Ovary (tissue), 10 donors: ENCODE results near the gene TMX2. TPM values are rescaled to one million over a fixed set of nuclear protein-coding genes. Genes with fewer than 3 reads are reported as not detected.
A peak's percentile ranks its signal among the peaks of the same experiment; 100 is the strongest.

ENCODE experiments used
- DNase-seq, 5 donors: peaks; one replicate each; pipeline ENCODE4 v3.0.0-alpha.2; 2019 to 2020
- H3K27ac ChIP-seq, 2 donors: fragments of 200-600 bp; one replicate each; pipeline versions ENCODE4 v1.5.1 to v1.8.0; 2019 to 2022
- H3K27me3 ChIP-seq: fragments of 200-600 bp; one replicate; pipeline ENCODE4 v1.8.0; 2022
- H3K36me3 ChIP-seq: fragments of 200-600 bp; sonication (generic); one replicate; pipeline ENCODE4 v1.5.1; 2019
- H3K4me1 ChIP-seq: one replicate; pipeline ENCODE4 v1.8.1; 2013; ENCODE audit warnings: mild to moderate bottlenecking, moderate library complexity; ENCODE audit not compliant: insufficient read depth
- H3K4me3 ChIP-seq: fragments of 200-600 bp; sonication (generic); one replicate; pipeline ENCODE4 v1.5.1; 2017
- H3K9me3 ChIP-seq, 2 donors: fragments of 200-600 bp in 1 of 2; sonication (generic) in 1 of 2; one replicate each; pipeline versions ENCODE4 v1.5.1 to v1.8.1; 2013 to 2019; ENCODE audit warnings: mild to moderate bottlenecking in 1 of 2, moderate library complexity in 1 of 2
- CTCF ChIP-seq, 3 donors: fragments of 450-650 bp in 2 of 3; fragments of 200-600 bp in 1 of 3; IDR thresholded peaks; one replicate each; pipeline versions ENCODE4 v1.5.1 to v1.8.0; 2016 to 2022; ENCODE audit warnings: antibody characterized with exemption in 3 of 3, mild to moderate bottlenecking in 1 of 3
- EP300 ChIP-seq: sonication (generic); formaldehyde crosslinking; IDR thresholded peaks from one replicate; pipeline ENCODE4 v1.6.1; 2017; ENCODE audit warnings: antibody characterized with exemption
- POLR2A ChIP-seq: fragments of 450-650 bp; IDR thresholded peaks from one replicate; pipeline ENCODE4 v1.6.1; 2017; ENCODE audit warnings: antibody characterized with exemption, mild to moderate bottlenecking, moderate library complexity
- WGBS, 3 donors: extraction: QIAGEN DNeasy Blood & Tissue Kit in 1 of 3; methylation state at CpG; one replicate each; pipeline versions ENCODE4 v1.1.5 to v1.1.7; 2013 to 2017; 5-methylcytosine and 5-hydroxymethylcytosine counted together
- intact Hi-C, 4 donors: fragments of 100-400 bp; cut with DNase I; formaldehyde crosslinking; loops; one replicate each; pipeline versions ENCODE4 v1.11.0 to v1.15.1; 2022 to 2023
- long read RNA-seq, 3 donors: library from polyadenylated mRNA in 2 of 3; unstranded in 2 of 3; transcript quantifications; one replicate each; pipeline ENCODE4 v2.0.0 and lab custom pipeline, GENCODE V29; 2021 to 2026
- polyA plus RNA-seq, 2 donors: library from polyadenylated mRNA; stranded (reverse); fragments of 200-250 nt in 1 of 2; fragments of 350-450 nt in 1 of 2; fragmentation: Illumina TruSeq in 1 of 2; extraction: RNeasy Lipid Tissue Mini Kit (QIAGEN cat#74804) in 1 of 2; gene quantifications; one replicate each; pipeline ENCODE4 v1.2.3, GENCODE V29; 2013 to 2014
- total RNA-seq, 7 donors: library from RNA; depleted of rRNA in 2 of 7; stranded (reverse); fragments of >200 nt in 2 of 7; fragmentation: NEBNext Ultra II Directional in 3 of 7; extraction: Animal tissue kit (Norgen Biotek cat#: 25700) in 3 of 7; gene quantifications; one replicate each; pipeline versions ENCODE4 v1.1.0 to v1.2.4, GENCODE V29; 2016 to 2023
- donor health status: DM: no; HTN: no; CAD: no; lungs with moderate emphysema.
- donor health status: DM: no; HTN: no; CAD: no.
- donor health status: Bipolar disorder and iron deficiency.
- donor health status: DM: yes; HTN: yes; CAD: no.
- donor health status: DM: no; HTN: no; CAD: no.
- donor health status: DM: yes; HTN: yes; CAD: no.

Gene TMX2
- 10 to 100 TPM; 31.5 to 86.2 (median 56.8) TPM for total RNA-seq
- polyA plus RNA-seq: 100 to 1,000 TPM in 1 of 2 donors, 10 to 100 TPM in 1; 63.3 to 130 TPM
- long read RNA-seq, donor 1, transcript TMX2-202 (7 exons, 1,521 nt): minor isoform, 20 of 294 reads
- long read RNA-seq, donor 1, transcript TMX2-207 (8 exons, 1,697 nt): minor isoform, 32 of 294 reads
- long read RNA-seq, donor 1, transcript TMX2-205 (2 exons, 763 nt): minor isoform, 5 of 294 reads
- long read RNA-seq, donor 1, transcript TMX2-201 (8 exons, 1,631 nt): major isoform, 188 of 294 reads
- long read RNA-seq, donor 1, partial matches to known transcripts: 8 of 294 reads
- long read RNA-seq, donor 1, other reads (novel, unspliced or antisense): 39 of 294 reads
- long read RNA-seq, donor 2, transcript TMX2-201 (8 exons, 1,631 nt): major isoform, 24 of 93 reads
- long read RNA-seq, donor 2, partial matches to known transcripts: 64 of 93 reads
- long read RNA-seq, donor 2, other reads (novel, unspliced or antisense): 0 of 93 reads
- long read RNA-seq, donor 3, transcript TMX2-207 (8 exons, 1,697 nt): minor isoform, 13 of 102 reads
- long read RNA-seq, donor 3, transcript TMX2-201 (8 exons, 1,631 nt): major isoform, 55 of 102 reads
- long read RNA-seq, donor 3, transcript TMX2-202 (7 exons, 1,521 nt): minor isoform, 12 of 102 reads
- long read RNA-seq, donor 3, partial matches to known transcripts: 11 of 102 reads
- long read RNA-seq, donor 3, other reads (novel, unspliced or antisense): 9 of 102 reads

- H3K27ac ChIP-seq: peak within 1 kb of the TSS in 1 of 2 donors; percentile 64
- WGBS, 3 donors: 0% methylated on average over 53 of the region's 53 CpGs
- peak; percentile 87 to 93 (median 89) for DNase-seq
- no peaks in the 10 kb centered on the region for H3K9me3 ChIP-seq
- intact Hi-C loops: no loop called here
- no peaks in the 10 kb centered on the region for H3K27me3 ChIP-seq
- H3K4me3 ChIP-seq: peak within 1 kb of the TSS; percentile 92
- H3K36me3 ChIP-seq: no peaks in the 10 kb centered on the region
- TF ChIP-seq CTCF (IDR thresholded peaks at IDR 0.05): no peak
- peak; percentile 53 for TF ChIP-seq POLR2A
- peaks cover 14% of the 10 kb centered on the region for H3K4me1 ChIP-seq
Measured at GRCh38 chr11:57712256-57713150, at the start of gene TMX2. TSS of gene TMX2 (plus strand) at chr11:57712593. CDS start at chr11:57712619, 26 bp downstream.

GRCh38 chr11:57662893-57663292 is 49.5 kb upstream of the TMX2 start:
- DNase-seq: no peak
- Histone ChIP-seq H3K4me1 (peaks cover 3% of the 10 kb centered on the region), H3K9me3 (no peaks in the 10 kb centered on the region), H3K4me3 (no peak overlapping the region), H3K27me3 (no peaks in the 10 kb centered on the region), H3K27ac (no peak overlapping the region), H3K36me3 (no peaks in the 10 kb centered on the region)
- intact Hi-C loops: loop anchor here in 1 of 4 donors (10.0 kb wide), 1 partner anchor 1892 kb away; no protein-coding TSS in a partner anchor
- 68 to 72% (median 70%) methylated on average over 4 of the region's 4 CpGs for WGBS, 3 donors
- TF ChIP-seq EP300 (no peak), POLR2A (no peak), CTCF (IDR thresholded peaks at IDR 0.05) (no peak)

- Histone ChIP-seq H3K4me3 (no peak overlapping the region), H3K27me3 (no peaks in the 10 kb centered on the region), H3K36me3 (no peaks in the 10 kb centered on the region), H3K27ac (no peak overlapping the region), H3K9me3 (no peaks in the 10 kb centered on the region), H3K4me1 (no peaks in the 10 kb centered on the region)
- no peak for DNase-seq
- TF ChIP-seq CTCF (IDR thresholded peaks at IDR 0.05) (no peak), EP300 (no peak), POLR2A (no peak)
- intact Hi-C loops: loop anchor here in 1 of 4 donors (10.0 kb wide), 1 partner anchor 1891 kb away; no protein-coding TSS in a partner anchor
- WGBS, 3 donors: 77 to 84% (median 83%) methylated on average over 9 of the region's 9 CpGs
Measured at GRCh38 chr11:57663975-57664374, 48.4 kb upstream of the TMX2 start.
